CD4-positive, alpha-beta T cell treated with Interleukin-6 at 100 ng/mL for 8 hours (primary cell): ENCODE data around the gene BCL11B.

Experiments used
- DNase-seq: peaks from one replicate; pipeline ENCODE4 v3.0.0-alpha.2; 2020; ENCODE audit warnings: mixed read lengths, low spot score

BCL11B gene

GRCh38 chr14:99286761-99287160, 14.8 kb upstream of the BCL11B start:
- DNase-seq = no peak

- no peak for DNase-seq
Measured at GRCh38 chr14:99284254-99285004, 12.4 kb upstream of the BCL11B start.

GRCh38 chr14:99282261-99283050, 10.5 kb upstream of the BCL11B start:
- DNase-seq = no peak

- DNase-seq = no peak
Measured at GRCh38 chr14:99281396-99281795, 9.4 kb upstream of the BCL11B start.

- DNase-seq = peak; percentile 17
Measured at GRCh38 chr14:99280852-99281251, 8.9 kb upstream of the BCL11B start.

- DNase-seq = no peak
Measured at GRCh38 chr14:99280066-99280731, 8.2 kb upstream of the BCL11B start.

- DNase-seq = no peak
Measured at GRCh38 chr14:99278836-99279235, 6.8 kb upstream of the BCL11B start.

GRCh38 chr14:99277530-99277929, 5.5 kb upstream of the BCL11B start:
- no peak for DNase-seq

- no peak for DNase-seq
Measured at GRCh38 chr14:99276482-99276881, 4.5 kb upstream of the BCL11B start.

- no peak for DNase-seq
Measured at GRCh38 chr14:99275222-99275584, 3.2 kb upstream of the BCL11B start.

GRCh38 chr14:99274346-99275221, 2.6 kb upstream of the BCL11B start:
- DNase-seq = peak; percentile 59

- DNase-seq = no peak
Measured at GRCh38 chr14:99273766-99274345, 1.9 kb upstream of the BCL11B start.

- DNase-seq = no peak
Measured at GRCh38 chr14:99272899-99273765, 1.1 kb upstream of the BCL11B start.

- DNase-seq = no peak
Measured at GRCh38 chr14:99272632-99272898, 568 bp upstream of the BCL11B start.

- no peak for DNase-seq
Measured at GRCh38 chr14:99271221-99271941, 616 bp downstream of the BCL11B start.

GRCh38 chr14:99270458-99271220, 1.4 kb downstream of the BCL11B start:
- no peak for DNase-seq

GRCh38 chr14:99268810-99269707, 2.9 kb downstream of the BCL11B start:
- no peak for DNase-seq
